Motor neuron (in vitro differentiated cells): Measurements from ENCODE around the gene TSPYL6. TPM values are rescaled to one million over a fixed set of nuclear protein-coding genes. Genes with fewer than 3 reads are reported as not detected.

Experiments used
- ATAC-seq, 8 experiments: fragments of 200-7000 bp; cut with Tn5 transposase; replicated peaks in 6 of 8; 2 replicates each; pipeline ENCODE4 v1.8.0; 2021; ENCODE audit warnings: mild to moderate bottlenecking in 8 of 8, moderate library complexity in 8 of 8
- H3K27ac ChIP-seq, 2 donors: fragments of 250-450 bp; sonication (Bioruptor Pico); 2 replicates each; pipeline ENCODE4 v1.9.0; 2021; ENCODE audit warnings: antibody characterized with exemption in 2 of 2, mild to moderate bottlenecking in 2 of 2, moderate library complexity in 1 of 2
- H3K4me1 ChIP-seq, 2 donors: fragments of 250-450 bp; sonication (Bioruptor Pico); replicated peaks in 1 of 2; 2 replicates each; pipeline ENCODE4 v1.6.1; 2021; ENCODE audit warnings: antibody characterized with exemption in 2 of 2, mild to moderate bottlenecking in 2 of 2, moderate library complexity in 1 of 2
- H3K4me3 ChIP-seq, 5 donors: fragments of 250-450 bp; sonication (Bioruptor Pico); 2 replicates each; pipeline ENCODE4 v1.9.0; 2021; ENCODE audit warnings: antibody characterized with exemption in 5 of 5, mild to moderate bottlenecking in 5 of 5, moderate library complexity in 4 of 5
- WGBS, 10 experiments: fragments of 450-650 bp; shearing (Covaris generic); methylation state at CpG; one replicate each; pipeline ENCODE4 v1.0.0; 2022; 5-methylcytosine and 5-hydroxymethylcytosine counted together
- in situ Hi-C, 9 experiments: fragments of 400-800 bp; cut with MboI; loops; one replicate each; pipeline ENCODE4 v1.15.0; 2021; ENCODE audit warnings: low sequenced_read_pairs in 9 of 9, low pct_unique_long_range_greater_than_20kb in 2 of 9; ENCODE audit not compliant: unreplicated experiment in 9 of 9
- total RNA-seq, 8 experiments: library from RNA; unstranded; fragments of 300-600 nt; gene quantifications; 2 replicates each; pipeline versions ENCODE4 v1.2.3 to v1.2.4, GENCODE V29; 2022

TSPYL6 gene
- total RNA-seq, 8 experiments from 2014 or later, result 0.08 to 2.6 (median 0.71) TPM

GRCh38 chr2:54208364-54209240 lies 47.4 kb downstream of the TSPYL6 start:
- ATAC-seq, result peak in 1 of 8 experiments; percentile 12
- Histone ChIP-seq H3K4me1 (no peaks in the 10 kb centered on the region), H3K27ac (no peak overlapping the region), H3K4me3 (no peak overlapping the region)
- in situ Hi-C loops, result no loop called here
- 0 to 100% (median 54%) methylated on average over 1 of the region's 1 CpG; no CpG with 5 or more reads in 4 of the 10 experiments for WGBS, 10 experiments

GRCh38 chr2:54207666-54208195 lies 48.3 kb downstream of the TSPYL6 start:
- Histone ChIP-seq H3K27ac (no peak overlapping the region), H3K4me1 (no peaks in the 10 kb centered on the region), H3K4me3 (no peak overlapping the region)
- in situ Hi-C loops, result no loop called here
- peak in 1 of 8 experiments; percentile 34 for ATAC-seq
- WGBS, 10 experiments, result 75 to 100% (median 92%) methylated on average over 1 to 3 of the region's 3 CpGs; no CpG with 5 or more reads in 2 of the 10 experiments

GRCh38 chr2:54206596-54206995 lies 49.4 kb downstream of the TSPYL6 start:
- in situ Hi-C loops, result no loop called here
- WGBS, 10 experiments, result 20 to 94% (median 75%) methylated on average over 1 to 2 of the region's 2 CpGs; no CpG with 5 or more reads in 2 of the 10 experiments
- no peaks in the 10 kb centered on the region for H3K4me1 ChIP-seq
- no peak overlapping the region for H3K27ac ChIP-seq
- no peak overlapping the region for H3K4me3 ChIP-seq
- no peak for ATAC-seq

GRCh38 chr2:54204476-54204875 lies 51.6 kb downstream of the TSPYL6 start:
- ATAC-seq, result no peak
- Histone ChIP-seq H3K27ac (no peak overlapping the region), H3K4me1 (no peaks in the 10 kb centered on the region), H3K4me3 (no peak overlapping the region)
- in situ Hi-C loops, result no loop called here
- 21 to 92% (median 71%) methylated on average over 1 to 2 of the region's 2 CpGs for WGBS, 10 experiments

Other genes with a start within 250 kb of the TSPYL6 start
- 10 to 100 TPM; 12.3 to 29.2 (median 20.3) TPM for gene ACYP2, start 140.6 kb downstream of the TSPYL6 start, total RNA-seq
- gene SPTBN1, start 200.1 kb upstream of the TSPYL6 start, total RNA-seq, result 100 to 1,000 TPM; 114 to 408 (median 185) TPM